GM19099 (cell line): ENCODE data around the gene TUNAR.

Experiments used
- POLR2A ChIP-seq: IDR thresholded peaks from 3 replicates; pipeline ENCODE4 v1.6.1; 2011; ENCODE audit warnings: low read depth; ENCODE audit not compliant: insufficient read length; ENCODE audit errors: extremely low read depth

Gene TUNAR

GRCh38 chr14:95876761-95877538, at the start of gene TUNAR:
Gene TUNAR (plus strand): TSS chr14:95876832.
- TF ChIP-seq POLR2A = no peak

GRCh38 chr14:95828649-95829265, 47.9 kb upstream of the TUNAR start:
- no peak for TF ChIP-seq POLR2A

GRCh38 chr14:95829321-95829720, 47.3 kb upstream of the TUNAR start:
- no peak for TF ChIP-seq POLR2A

GRCh38 chr14:95830386-95830785, 46.2 kb upstream of the TUNAR start:
- TF ChIP-seq POLR2A = no peak

- no peak for TF ChIP-seq POLR2A
Measured at GRCh38 chr14:95831041-95831440, 45.6 kb upstream of the TUNAR start.

- no peak for TF ChIP-seq POLR2A
Measured at GRCh38 chr14:95831468-95831867, 45.2 kb upstream of the TUNAR start.

GRCh38 chr14:95832012-95832411, 44.6 kb upstream of the TUNAR start:
- no peak for TF ChIP-seq POLR2A

- TF ChIP-seq POLR2A = no peak
Measured at GRCh38 chr14:95833429-95833828, 43.2 kb upstream of the TUNAR start.

GRCh38 chr14:95834496-95834895, 42.1 kb upstream of the TUNAR start:
- no peak for TF ChIP-seq POLR2A

GRCh38 chr14:95835121-95835730, 41.4 kb upstream of the TUNAR start:
- TF ChIP-seq POLR2A = no peak

GRCh38 chr14:95838862-95839261, 37.8 kb upstream of the TUNAR start:
- TF ChIP-seq POLR2A = no peak

- TF ChIP-seq POLR2A = no peak
Measured at GRCh38 chr14:95840094-95840700, 36.4 kb upstream of the TUNAR start.

GRCh38 chr14:95841668-95842067, 35.0 kb upstream of the TUNAR start:
- TF ChIP-seq POLR2A = no peak

GRCh38 chr14:95849761-95850160, 26.9 kb upstream of the TUNAR start:
- TF ChIP-seq POLR2A = no peak

- TF ChIP-seq POLR2A = no peak
Measured at GRCh38 chr14:95850429-95850828, 26.2 kb upstream of the TUNAR start.

- TF ChIP-seq POLR2A = no peak
Measured at GRCh38 chr14:95855606-95856005, 21.0 kb upstream of the TUNAR start.

GRCh38 chr14:95857275-95857674, 19.4 kb upstream of the TUNAR start:
- TF ChIP-seq POLR2A = no peak

- no peak for TF ChIP-seq POLR2A
Measured at GRCh38 chr14:95858893-95859292, 17.7 kb upstream of the TUNAR start.
